Smooth muscle cell (in vitro differentiated cells): Measurements from ENCODE around the gene MAP1B. TPM values are rescaled to one million over a fixed set of nuclear protein-coding genes. Genes with fewer than 3 reads are reported as not detected.

Source experiments
- DNase-seq: peaks from one replicate; lab custom pipeline; 2025; ENCODE audit not compliant: unreplicated experiment; lab: John Stamatoyannopoulos, UW
- H2AFZ ChIP-seq: fragments of 200-600 bp; sonication (generic); 2 replicates; pipeline ENCODE4 v1.6.0; 2016; ENCODE audit warnings: antibody characterized with exemption, low read depth, mild to moderate bottlenecking
- H3F3A ChIP-seq: fragments of 200-600 bp; sonication (generic); 2 replicates; pipeline ENCODE4 v1.6.0; 2017; ENCODE audit warnings: antibody characterized with exemption, low read depth
- H3K27ac ChIP-seq: fragments of 200-600 bp; sonication (generic); 2 replicates; pipeline ENCODE4 v1.5.1; 2016; ENCODE audit warnings: low read depth, mild to moderate bottlenecking
- H3K27me3 ChIP-seq: fragments of 200-600 bp; sonication (generic); 2 replicates; pipeline ENCODE4 v1.6.1; 2016; ENCODE audit warnings: low read depth, mild to moderate bottlenecking
- H3K36me3 ChIP-seq: fragments of 200-600 bp; sonication (generic); 2 replicates; pipeline ENCODE4 v1.5.1; 2016; ENCODE audit warnings: low read depth
- H3K4me1 ChIP-seq: fragments of 200-600 bp; sonication (generic); 2 replicates; pipeline ENCODE4 v1.5.1; 2016; ENCODE audit warnings: low read depth
- H3K4me2 ChIP-seq: fragments of 200-600 bp; sonication (generic); 2 replicates; pipeline ENCODE4 v1.6.0; 2016; ENCODE audit warnings: mild to moderate bottlenecking
- H3K4me3 ChIP-seq: fragments of 200-600 bp; sonication (generic); 2 replicates; pipeline ENCODE4 v1.5.1; 2016; ENCODE audit warnings: mild to moderate bottlenecking
- H3K79me2 ChIP-seq: fragments of 200-600 bp; sonication (generic); 2 replicates; pipeline ENCODE4 v1.6.0; 2016; ENCODE audit warnings: low read depth, mild to moderate bottlenecking
- H3K9ac ChIP-seq: fragments of 200-600 bp; sonication (generic); 2 replicates; pipeline ENCODE4 v1.6.0; 2016; ENCODE audit warnings: low read depth
- H3K9me3 ChIP-seq: fragments of 200-600 bp; sonication (generic); replicated peaks from 2 replicates; pipeline ENCODE4 v1.5.1; 2016; ENCODE audit warnings: low read depth
- H4K20me1 ChIP-seq: fragments of 200-600 bp; sonication (generic); 2 replicates; pipeline ENCODE4 v1.6.0; 2016; ENCODE audit warnings: low read depth
- WGBS: methylation state at CpG from one replicate; pipeline ENCODE4 v1.1.7; 2016; ENCODE audit warnings: low lambda C conversion rate; 5-methylcytosine and 5-hydroxymethylcytosine counted together
- polyA plus RNA-seq: library from polyadenylated mRNA; unstranded; fragments of >200 nt; fragmentation: Nextera tagmentation; extraction: Ambion mirVana; gene quantifications from 2 replicates; pipeline ENCODE4 v1.2.1, GENCODE V29; 2016
- total RNA-seq: library from RNA; depleted of rRNA; stranded (reverse); fragments of >200 nt; gene quantifications from 2 replicates; pipeline ENCODE4 v1.2.3, GENCODE V29; 2014
- TF ChIP-seq, protein P1 (sequence below): fragments of 200-600 bp; sonication (generic); IDR thresholded peaks from 2 replicates; pipeline ENCODE4 v1.5.1; 2017; ENCODE audit warnings: borderline replicate concordance, mild to moderate bottlenecking, antibody characterized with exemption; ENCODE audit not compliant: insufficient read depth, poor library complexity, severe bottlenecking

The MAP1B gene
- total and polyA plus RNA-seq, 2 experiments from 2014 or later, result 111 to 143 TPM

- TF ChIP-seq, protein P1, sequence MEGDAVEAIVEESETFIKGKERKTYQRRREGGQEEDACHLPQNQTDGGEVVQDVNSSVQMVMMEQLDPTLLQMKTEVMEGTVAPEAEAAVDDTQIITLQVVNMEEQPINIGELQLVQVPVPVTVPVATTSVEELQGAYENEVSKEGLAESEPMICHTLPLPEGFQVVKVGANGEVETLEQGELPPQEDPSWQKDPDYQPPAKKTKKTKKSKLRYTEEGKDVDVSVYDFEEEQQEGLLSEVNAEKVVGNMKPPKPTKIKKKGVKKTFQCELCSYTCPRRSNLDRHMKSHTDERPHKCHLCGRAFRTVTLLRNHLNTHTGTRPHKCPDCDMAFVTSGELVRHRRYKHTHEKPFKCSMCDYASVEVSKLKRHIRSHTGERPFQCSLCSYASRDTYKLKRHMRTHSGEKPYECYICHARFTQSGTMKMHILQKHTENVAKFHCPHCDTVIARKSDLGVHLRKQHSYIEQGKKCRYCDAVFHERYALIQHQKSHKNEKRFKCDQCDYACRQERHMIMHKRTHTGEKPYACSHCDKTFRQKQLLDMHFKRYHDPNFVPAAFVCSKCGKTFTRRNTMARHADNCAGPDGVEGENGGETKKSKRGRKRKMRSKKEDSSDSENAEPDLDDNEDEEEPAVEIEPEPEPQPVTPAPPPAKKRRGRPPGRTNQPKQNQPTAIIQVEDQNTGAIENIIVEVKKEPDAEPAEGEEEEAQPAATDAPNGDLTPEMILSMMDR, result no peak
- Histone ChIP-seq H3F3A (peaks cover 29% of the 10 kb centered on the region), H3K4me1 (peaks cover 15% of the 10 kb centered on the region), H4K20me1 (peaks cover 8% of the 10 kb centered on the region), H2AFZ (no peak overlapping the region), H3K27ac (no peak overlapping the region), H3K4me3 (no peak overlapping the region), H3K79me2 (peaks cover 5% of the 10 kb centered on the region), H3K9me3 (no peaks in the 10 kb centered on the region), H3K27me3 (no peaks in the 10 kb centered on the region), H3K9ac (no peak overlapping the region), H3K36me3 (peaks cover 15% of the 10 kb centered on the region), H3K4me2 (no peak overlapping the region)
- 100% methylated on average over 1 of the region's 1 CpG for WGBS
- DNase-seq, result no peak
These were observed 97.7 kb downstream of the MAP1B start for GRCh38 chr5:72204946-72205345.

GRCh38 chr5:72205431-72206009 is 98.2 kb downstream of the MAP1B start:
- H2AFZ ChIP-seq, result no peak overlapping the region
- no peaks in the 10 kb centered on the region for H3K9me3 ChIP-seq
- 94% methylated on average over 3 of the region's 3 CpGs for WGBS
- peak overlapping the region; percentile 42 for H3K27ac ChIP-seq
- no peak overlapping the region for H3K4me3 ChIP-seq
- no peaks in the 10 kb centered on the region for H3K27me3 ChIP-seq
- peaks cover 5% of the 10 kb centered on the region for H3K79me2 ChIP-seq
- peaks cover 29% of the 10 kb centered on the region for H3F3A ChIP-seq
- DNase-seq, result no peak
- H4K20me1 ChIP-seq, result peaks cover 8% of the 10 kb centered on the region
- H3K9ac ChIP-seq, result no peak overlapping the region
- H3K4me2 ChIP-seq, result peak overlapping the region; percentile 34
- TF ChIP-seq, protein P1, result no peak
- H3K4me1 ChIP-seq, result peaks cover 21% of the 10 kb centered on the region
- peaks cover 15% of the 10 kb centered on the region for H3K36me3 ChIP-seq

GRCh38 chr5:72206160-72206559 is 98.9 kb downstream of the MAP1B start:
- Histone ChIP-seq H4K20me1 (peaks cover 8% of the 10 kb centered on the region), H3K27me3 (no peaks in the 10 kb centered on the region), H3K4me3 (no peak overlapping the region), H2AFZ (no peak overlapping the region), H3K4me2 (no peak overlapping the region), H3F3A (peaks cover 29% of the 10 kb centered on the region), H3K79me2 (peaks cover 5% of the 10 kb centered on the region), H3K27ac (peak overlapping the region; percentile 42), H3K36me3 (peaks cover 15% of the 10 kb centered on the region), H3K9me3 (no peaks in the 10 kb centered on the region), H3K4me1 (peaks cover 27% of the 10 kb centered on the region), H3K9ac (no peak overlapping the region)
- WGBS, result 87% methylated on average over 3 of the region's 3 CpGs
- TF ChIP-seq, protein P1, result no peak
- no peak for DNase-seq

DNA sequence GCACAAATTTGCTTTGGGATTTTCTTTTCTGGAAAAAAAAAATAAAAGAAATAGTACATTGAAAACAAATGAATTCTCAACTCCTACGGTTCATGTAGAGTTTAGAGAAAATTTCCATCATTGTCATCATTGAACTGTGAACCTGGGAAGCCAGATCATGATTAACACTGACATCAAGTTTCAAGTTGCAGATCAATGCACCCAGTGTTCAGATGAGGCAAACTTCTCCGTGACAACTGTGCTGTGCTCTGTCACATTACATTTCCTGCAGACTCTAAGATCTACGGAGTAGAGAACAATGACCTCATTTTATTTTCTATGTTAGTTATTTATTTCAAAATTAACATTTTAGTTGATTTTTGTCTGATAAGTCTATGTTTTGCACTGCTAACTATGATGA is 99.7 kb downstream of the MAP1B start:
- no peaks in the 10 kb centered on the region for H3K9me3 ChIP-seq
- H3K4me2 ChIP-seq, result no peak overlapping the region
- peaks cover 28% of the 10 kb centered on the region for H3K4me1 ChIP-seq
- H4K20me1 ChIP-seq, result peaks cover 1% of the 10 kb centered on the region
- H2AFZ ChIP-seq, result no peak overlapping the region
- no peak overlapping the region for H3K27ac ChIP-seq
- DNase-seq, result no peak
- H3K4me3 ChIP-seq, result no peak overlapping the region
- H3K9ac ChIP-seq, result no peak overlapping the region
- H3K79me2 ChIP-seq, result no peaks in the 10 kb centered on the region
- no peaks in the 10 kb centered on the region for H3K27me3 ChIP-seq
- peaks cover 15% of the 10 kb centered on the region for H3K36me3 ChIP-seq
- 92% methylated on average over 3 of the region's 3 CpGs for WGBS
- TF ChIP-seq, protein P1, result no peak
- H3F3A ChIP-seq, result peaks cover 33% of the 10 kb centered on the region
